Loucy (cell line): ENCODE data around the gene CSTPP1.
"Not testable (repeated sequence)": the region's sequence is repeated elsewhere in the genome, so short reads cannot be mapped to it uniquely, and the experiment has no call there.

Experiments
- H2AFZ ChIP-seq: fragments of 200-600 bp; sonication (generic); 2 replicates; pipeline ENCODE4 v1.6.0; 2016; ENCODE audit warnings: antibody characterized with exemption, mild to moderate bottlenecking, low read length, moderate library complexity
- H3F3A ChIP-seq: fragments of 200-600 bp; 2 replicates; pipeline ENCODE4 v1.6.0; 2016; ENCODE audit warnings: antibody characterized with exemption, low read depth, mild to moderate bottlenecking
- H3K27me3 ChIP-seq: fragments of 200-600 bp; sonication (generic); 2 replicates; pipeline ENCODE4 v1.6.1; 2014; ENCODE audit warnings: low read length, mild to moderate bottlenecking; ENCODE audit not compliant: insufficient read depth, poor library complexity, severe bottlenecking
- H3K36me3 ChIP-seq: fragments of 200-600 bp; sonication (generic); 2 replicates; pipeline ENCODE4 v1.6.1; 2016; ENCODE audit warnings: low read length; ENCODE audit not compliant: insufficient read depth
- H3K4me1 ChIP-seq: fragments of 200-600 bp; sonication (generic); 2 replicates; pipeline ENCODE4 v1.5.1; 2014; ENCODE audit warnings: low read length, mild to moderate bottlenecking; ENCODE audit not compliant: insufficient read depth, poor library complexity, severe bottlenecking
- H3K4me2 ChIP-seq: fragments of 200-600 bp; sonication (generic); 2 replicates; pipeline ENCODE4 v1.6.0; 2014; ENCODE audit warnings: antibody characterized with exemption, low read length, low read depth, mild to moderate bottlenecking; ENCODE audit not compliant: poor library complexity, severe bottlenecking
- H3K4me3 ChIP-seq: fragments of 200-600 bp; sonication (generic); 2 replicates; pipeline ENCODE4 v1.5.1; 2014; ENCODE audit warnings: low read length, mild to moderate bottlenecking, mixed read lengths; ENCODE audit not compliant: poor library complexity, severe bottlenecking
- H3K79me2 ChIP-seq: fragments of 200-600 bp; sonication (generic); 2 replicates; pipeline ENCODE4 v1.6.1; 2014; ENCODE audit warnings: low read length; ENCODE audit not compliant: insufficient read depth
- H3K9ac ChIP-seq: fragments of 200-600 bp; sonication (generic); 2 replicates; pipeline ENCODE4 v1.6.0; 2014; ENCODE audit warnings: mild to moderate bottlenecking, low read depth, low read length, moderate library complexity; ENCODE audit not compliant: poor library complexity, severe bottlenecking
- H3K9me2 ChIP-seq: fragments of 200-600 bp; sonication (generic); replicated peaks from 2 replicates; pipeline ENCODE4 v1.6.1; 2016; ENCODE audit warnings: low read depth, low read length, mixed read lengths
- H3K9me3 ChIP-seq: fragments of 200-600 bp; sonication (generic); 2 replicates; pipeline ENCODE4 v1.6.1; 2014; ENCODE audit warnings: mild to moderate bottlenecking, antibody characterized with exemption, low read length, low read depth; ENCODE audit not compliant: insufficient read depth
- H4K20me1 ChIP-seq: fragments of 200-600 bp; sonication (generic); 2 replicates; pipeline ENCODE4 v1.6.0; 2014; ENCODE audit warnings: antibody characterized with exemption, low read length, mild to moderate bottlenecking; ENCODE audit not compliant: insufficient read depth, poor library complexity, severe bottlenecking
- EZH2phosphoT487 ChIP-seq: fragments of 200-600 bp; IDR thresholded peaks from 2 replicates; pipeline ENCODE4 v1.6.1; 2018; ENCODE audit warnings: antibody characterized with exemption, mild to moderate bottlenecking, moderate library complexity, borderline replicate concordance
- TF ChIP-seq, protein P1 (sequence below): fragments of 200-600 bp; sonication (generic); conservative IDR thresholded peaks from 2 replicates; pipeline ENCODE4 v1.5.1; 2014; ENCODE audit warnings: mild to moderate bottlenecking, antibody characterized with exemption, low read length

Gene CSTPP1

DNA sequence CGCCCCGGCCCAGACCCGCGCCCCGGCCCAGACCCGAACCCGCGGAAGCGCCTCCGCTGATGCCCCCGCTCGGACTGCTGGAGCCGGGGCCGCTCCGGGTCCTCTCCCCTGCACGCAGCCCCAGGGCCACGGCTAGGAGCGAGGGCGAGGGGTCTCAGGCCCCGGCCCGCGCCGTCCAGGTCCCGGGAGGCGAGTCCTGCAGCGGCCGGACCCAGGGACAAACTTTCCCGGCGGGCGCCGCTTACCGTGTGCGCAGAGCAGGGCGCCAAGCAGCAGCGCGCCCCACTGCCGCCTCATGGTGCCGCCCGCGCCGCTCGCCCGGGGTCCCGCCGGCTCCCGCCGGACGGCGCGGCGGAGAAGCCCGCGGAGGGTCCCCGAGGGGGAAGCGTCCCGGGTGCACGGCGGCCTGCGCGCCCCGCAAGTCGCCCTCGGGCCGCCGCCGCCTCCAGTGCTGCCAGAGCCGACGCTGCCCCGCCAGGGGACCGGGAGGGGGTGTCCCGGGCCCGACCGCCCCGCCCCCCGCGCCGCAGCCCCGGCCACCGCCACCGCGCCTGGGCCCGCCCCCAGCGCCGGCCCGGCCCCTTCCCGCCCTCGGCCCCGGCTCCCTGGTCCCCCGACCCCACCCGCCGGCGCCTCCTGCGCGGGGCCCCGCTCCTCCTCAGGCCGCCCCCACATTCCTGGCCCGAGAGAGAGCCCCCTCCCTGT, 18.3 kb upstream of the CSTPP1 start, which contains the start of gene LRP4:
Gene LRP4 (minus strand): TSS at position 468 of the 705 bp plus-strand sequence. CDS start 171 bp downstream, at position 297.
- H3K79me2 ChIP-seq, result no peaks in the 10 kb centered on the region
- peak within 1 kb of the TSS; percentile 69 for H3K9ac ChIP-seq
- H3K9me3 ChIP-seq, result no peaks in the 10 kb centered on the region
- peak within 1 kb of the TSS; percentile 80 for H2AFZ ChIP-seq
- TF ChIP-seq EZH2phosphoT487, result no peak
- TF ChIP-seq, protein P1, sequence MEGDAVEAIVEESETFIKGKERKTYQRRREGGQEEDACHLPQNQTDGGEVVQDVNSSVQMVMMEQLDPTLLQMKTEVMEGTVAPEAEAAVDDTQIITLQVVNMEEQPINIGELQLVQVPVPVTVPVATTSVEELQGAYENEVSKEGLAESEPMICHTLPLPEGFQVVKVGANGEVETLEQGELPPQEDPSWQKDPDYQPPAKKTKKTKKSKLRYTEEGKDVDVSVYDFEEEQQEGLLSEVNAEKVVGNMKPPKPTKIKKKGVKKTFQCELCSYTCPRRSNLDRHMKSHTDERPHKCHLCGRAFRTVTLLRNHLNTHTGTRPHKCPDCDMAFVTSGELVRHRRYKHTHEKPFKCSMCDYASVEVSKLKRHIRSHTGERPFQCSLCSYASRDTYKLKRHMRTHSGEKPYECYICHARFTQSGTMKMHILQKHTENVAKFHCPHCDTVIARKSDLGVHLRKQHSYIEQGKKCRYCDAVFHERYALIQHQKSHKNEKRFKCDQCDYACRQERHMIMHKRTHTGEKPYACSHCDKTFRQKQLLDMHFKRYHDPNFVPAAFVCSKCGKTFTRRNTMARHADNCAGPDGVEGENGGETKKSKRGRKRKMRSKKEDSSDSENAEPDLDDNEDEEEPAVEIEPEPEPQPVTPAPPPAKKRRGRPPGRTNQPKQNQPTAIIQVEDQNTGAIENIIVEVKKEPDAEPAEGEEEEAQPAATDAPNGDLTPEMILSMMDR, result no peak
- H3K9me2 ChIP-seq, result no peaks in the 10 kb centered on the region
- peak within 1 kb of the TSS; percentile 78 for H3K4me3 ChIP-seq
- peaks cover 38% of the 10 kb centered on the region for H3K4me1 ChIP-seq
- H3K4me2 ChIP-seq, result peak within 1 kb of the TSS; percentile 94
- 0 out of 2 replicates have a peak, but pooled peaks cover 4% of the 10 kb centered on the region for H3F3A ChIP-seq
- H3K27me3 ChIP-seq, result peaks cover 8% of the 10 kb centered on the region
- H4K20me1 ChIP-seq, result no peaks in the 10 kb centered on the region
- no peaks in the 10 kb centered on the region for H3K36me3 ChIP-seq

DNA sequence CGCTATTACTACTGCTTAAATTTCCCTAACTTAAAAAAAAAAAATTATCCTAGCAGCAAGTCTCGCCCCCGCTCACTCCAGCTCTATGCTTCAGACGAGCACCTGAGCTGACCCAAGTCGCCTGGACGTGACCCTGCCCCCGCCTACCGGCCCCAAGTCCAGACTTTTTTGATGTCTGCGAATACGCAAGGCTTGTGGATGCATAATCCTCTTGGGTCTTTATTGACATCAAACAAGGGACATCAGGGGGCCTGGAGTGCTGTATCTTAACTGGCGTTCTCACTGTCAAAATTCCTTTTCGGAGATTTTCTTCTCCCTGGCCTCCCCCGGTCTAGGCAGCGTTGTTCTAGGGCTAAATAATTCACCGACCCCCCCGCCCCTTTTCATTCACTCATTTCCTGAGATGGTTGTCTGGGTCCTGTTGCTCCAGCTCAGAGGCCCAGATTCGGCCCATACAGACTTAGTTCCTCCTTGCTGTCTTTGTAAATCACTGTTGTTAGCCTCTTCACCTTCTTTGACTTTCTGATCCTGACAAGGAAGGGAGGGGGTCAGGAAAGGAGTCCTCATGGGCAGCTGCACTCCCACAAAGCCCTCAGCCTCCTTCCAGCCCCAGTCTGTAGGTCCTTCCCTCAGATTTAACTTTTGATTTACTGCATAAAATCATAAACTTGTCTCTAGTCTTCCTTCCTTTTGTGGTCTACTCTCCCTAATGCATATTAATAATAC, 17.6 kb upstream of the CSTPP1 start:
- no peaks in the 10 kb centered on the region for H3K9me2 ChIP-seq
- no peaks in the 10 kb centered on the region for H3K36me3 ChIP-seq
- H3K4me3 ChIP-seq, result peak overlapping the region; percentile 78
- no peaks in the 10 kb centered on the region for H3K9me3 ChIP-seq
- TF ChIP-seq, protein P1, result no peak
- no peak for TF ChIP-seq EZH2phosphoT487
- peaks cover 8% of the 10 kb centered on the region for H3K27me3 ChIP-seq
- no peak overlapping the region; the same call in 1 of the 2 replicates for H2AFZ ChIP-seq
- no peaks in the 10 kb centered on the region for H3K79me2 ChIP-seq
- H3K9ac ChIP-seq, result peak overlapping the region; percentile 41
- H3K4me1 ChIP-seq, result peaks cover 38% of the 10 kb centered on the region
- no peaks in the 10 kb centered on the region for H4K20me1 ChIP-seq
- 0 out of 2 replicates have a peak, but pooled peaks cover 4% of the 10 kb centered on the region for H3F3A ChIP-seq
- peak overlapping the region; percentile 79 for H3K4me2 ChIP-seq

DNA sequence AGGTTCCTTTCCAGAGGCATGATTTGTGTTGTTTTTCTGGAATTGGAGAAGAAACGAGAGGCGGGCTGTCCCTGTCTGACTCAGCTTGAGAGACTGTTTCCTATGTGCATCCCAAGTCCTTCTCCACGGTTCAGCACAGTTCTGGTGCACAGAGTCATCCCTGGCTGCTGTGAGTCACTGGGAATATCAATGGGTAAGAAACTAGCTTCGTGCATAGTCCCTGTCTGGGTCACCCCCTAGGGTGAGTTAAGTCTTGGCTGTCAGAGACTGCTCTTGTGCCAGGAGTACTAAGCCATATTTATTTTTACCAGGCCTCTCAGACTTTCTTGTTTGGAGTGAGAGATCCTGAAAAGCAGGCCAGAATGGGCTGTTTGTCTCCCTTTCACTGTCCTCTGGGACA, 15.8 kb upstream of the CSTPP1 start:
- Histone ChIP-seq H3K9me2 (no peaks in the 10 kb centered on the region), H3K36me3 (no peaks in the 10 kb centered on the region), H3K4me2 (no peak overlapping the region), H3F3A (no peaks in the 10 kb centered on the region), H3K27me3 (peaks cover 8% of the 10 kb centered on the region), H2AFZ (peak overlapping the region; percentile 58; the same call in 1 of the 2 replicates), H3K4me3 (no peak overlapping the region), H3K79me2 (no peaks in the 10 kb centered on the region), H4K20me1 (no peaks in the 10 kb centered on the region), H3K9ac (no peak overlapping the region), H3K9me3 (no peaks in the 10 kb centered on the region), H3K4me1 (peaks cover 28% of the 10 kb centered on the region)
- TF ChIP-seq EZH2phosphoT487, result no peak
- TF ChIP-seq, protein P1, result no peak

DNA sequence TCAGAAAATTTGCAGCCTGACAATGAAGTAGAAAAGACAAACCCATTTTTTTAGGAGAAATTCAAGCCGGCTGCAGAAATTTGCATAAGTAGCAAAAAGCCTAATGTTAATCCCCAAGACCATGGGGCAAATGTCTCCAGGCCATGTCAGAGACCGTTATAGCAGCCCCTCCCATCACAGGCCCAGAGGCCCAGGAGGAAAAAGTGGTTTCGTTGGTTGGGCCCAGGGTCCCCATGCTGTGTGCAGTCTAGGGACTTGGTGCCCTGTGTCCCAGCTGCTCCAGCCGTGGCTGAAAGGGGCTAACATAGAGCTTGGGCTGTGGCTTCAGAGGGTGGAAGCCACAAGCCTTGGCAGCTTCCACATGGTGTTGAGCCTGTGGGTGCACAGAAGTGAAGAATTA, 8.6 kb upstream of the CSTPP1 start:
- H3K27me3 ChIP-seq, H3K79me2 ChIP-seq, H3K9ac ChIP-seq, H3K36me3 ChIP-seq, H3F3A ChIP-seq, H4K20me1 ChIP-seq, H3K4me1 ChIP-seq, H3K9me3 ChIP-seq, H2AFZ ChIP-seq, H3K4me2 ChIP-seq, H3K4me3 ChIP-seq, H3K9me2 ChIP-seq: not testable (repeated sequence)

DNA sequence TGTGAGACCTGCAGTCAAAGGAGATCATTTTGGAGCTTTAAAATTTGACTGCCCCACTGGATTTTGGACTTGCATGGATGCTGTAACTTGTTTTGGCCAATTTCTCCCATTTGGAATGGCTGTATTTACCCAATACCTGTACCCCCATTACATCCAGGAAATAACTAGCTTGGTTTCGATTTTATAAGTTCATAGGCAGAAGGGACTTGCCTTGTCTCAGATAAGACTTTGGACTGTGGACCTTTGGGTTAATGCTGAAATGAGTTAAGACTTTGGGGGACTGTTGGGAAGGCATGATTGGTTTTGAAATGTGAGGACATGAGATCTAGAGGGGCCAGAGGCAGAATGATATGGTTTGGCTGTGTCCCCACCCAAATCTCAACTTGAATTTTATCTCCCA, 7.9 kb upstream of the CSTPP1 start:
- not testable (repeated sequence) for H3K4me2 ChIP-seq, H2AFZ ChIP-seq, H3K79me2 ChIP-seq

More for the DNA sequence above, 7.9 kb upstream of the CSTPP1 start:
- not testable (repeated sequence) for H3K9ac ChIP-seq, H3K4me1 ChIP-seq, H3K9me3 ChIP-seq, H3K27me3 ChIP-seq, H4K20me1 ChIP-seq, H3K9me2 ChIP-seq, H3K36me3 ChIP-seq, H3K4me3 ChIP-seq, H3F3A ChIP-seq
